Testis (tissue), 2 donors: ENCODE results near the gene UBL5.

Source experiments
- CTCF ChIP-seq, 3 experiments: fragments of 450-650 bp in 2 of 3; fragments of 200-600 bp in 1 of 3; sonication (generic) in 1 of 3; IDR thresholded peaks; one replicate each; pipeline ENCODE4 v1.5.1; 2016 to 2019; ENCODE audit warnings: antibody characterized with exemption in 3 of 3, mild to moderate bottlenecking in 2 of 3, moderate library complexity in 1 of 3
- POLR2A ChIP-seq: fragments of 450-650 bp; IDR thresholded peaks from one replicate; pipeline ENCODE4 v1.6.1; 2017; ENCODE audit warnings: antibody characterized with exemption, mild to moderate bottlenecking, moderate library complexity

- TF ChIP-seq CTCF (IDR thresholded peaks at IDR 0.05) (peak; percentile 55 to 65 (median 55)), POLR2A (no peak)
Observed at GRCh38 chr19:9847087-9847671, 19.5 kb downstream of the UBL5 start.
